Left ventricle myocardium inferior (tissue), 1 donor: Measurements from ENCODE around the gene CDK12. TPM values are rescaled to one million over a fixed set of nuclear protein-coding genes. Genes with fewer than 3 reads are reported as not detected.
"Not testable (repeated sequence)": the region's sequence is repeated elsewhere in the genome, so short reads cannot be mapped to it uniquely, and the experiment has no call there.

Experiments used
- DNase-seq: peaks from one replicate; pipeline ENCODE4 v3.0.0-alpha.2; 2020
- H3K27ac ChIP-seq: fragments of 200-600 bp; replicated peaks from 2 replicates; pipeline ENCODE4 v1.8.0; 2021
- H3K27me3 ChIP-seq: fragments of 200-600 bp; 2 replicates; pipeline ENCODE4 v1.8.0; 2021; ENCODE audit warnings: low read depth
- H3K36me3 ChIP-seq: fragments of 200-600 bp; 2 replicates; pipeline ENCODE4 v1.8.0; 2021
- H3K4me1 ChIP-seq: fragments of 200-600 bp; 2 replicates; pipeline ENCODE4 v1.8.0; 2021
- H3K4me3 ChIP-seq: fragments of 200-600 bp; 2 replicates; pipeline ENCODE4 v1.8.0; 2021; ENCODE audit warnings: mild to moderate bottlenecking, moderate library complexity
- H3K9me3 ChIP-seq: fragments of 200-600 bp; replicated peaks from 2 replicates; pipeline ENCODE4 v1.8.0; 2021
- CTCF ChIP-seq: fragments of 200-600 bp; IDR thresholded peaks from 2 replicates; pipeline ENCODE4 v1.8.0; 2021; ENCODE audit warnings: antibody characterized with exemption, mild to moderate bottlenecking, borderline replicate concordance
- intact Hi-C: fragments of 100-400 bp; cut with micrococcal nuclease; formaldehyde crosslinking; loops from one replicate; pipeline ENCODE4 v1.11.0; 2022
- total RNA-seq: library from RNA; stranded (reverse); fragmentation: NEBNext Ultra II Directional; extraction: Animal tissue kit (Norgen Biotek cat#: 25700); gene quantifications from one replicate; pipeline ENCODE4 v1.2.1, GENCODE V29; 2021
- donor health status: DM: no; HTN: yes; CAD: no; lungs with severe emphysema.

Gene CDK12
- total RNA-seq, 1 donor from 2014 or later: 19.7 TPM

- no peak overlapping the region for H3K4me3 ChIP-seq
- no peak overlapping the region for H3K27ac ChIP-seq
- peaks cover 29% of the 10 kb centered on the region for H3K4me1 ChIP-seq
- H3K36me3 ChIP-seq: peaks cover 8% of the 10 kb centered on the region
- intact Hi-C loops: no loop called here
- no peak for DNase-seq
- TF ChIP-seq CTCF: no peak
- no peaks in the 10 kb centered on the region for H3K27me3 ChIP-seq
- no peaks in the 10 kb centered on the region for H3K9me3 ChIP-seq
Measured at GRCh38 chr17:39540611-39541010, 79.3 kb downstream of the CDK12 start.

- Histone ChIP-seq H3K36me3 (peaks cover 15% of the 10 kb centered on the region), H3K27ac (no peak overlapping the region), H3K4me3 (no peak overlapping the region), H3K4me1 (peaks cover 23% of the 10 kb centered on the region), H3K27me3 (no peaks in the 10 kb centered on the region), H3K9me3 (no peaks in the 10 kb centered on the region)
- DNase-seq: no peak
- intact Hi-C loops: no loop called here
- TF ChIP-seq CTCF: no peak
Measured at GRCh38 chr17:39541652-39542051, 80.4 kb downstream of the CDK12 start.

GRCh38 chr17:39543176-39543575, 81.9 kb downstream of the CDK12 start:
- intact Hi-C loops: no loop called here
- H3K9me3 ChIP-seq: no peaks in the 10 kb centered on the region
- peaks cover 25% of the 10 kb centered on the region for H3K36me3 ChIP-seq
- TF ChIP-seq CTCF: no peak
- peaks cover 29% of the 10 kb centered on the region for H3K4me1 ChIP-seq
- no peaks in the 10 kb centered on the region for H3K27me3 ChIP-seq
- H3K27ac ChIP-seq: no peak overlapping the region
- H3K4me3 ChIP-seq: no peak overlapping the region
- no peak for DNase-seq

- Histone ChIP-seq H3K4me1 (peaks cover 33% of the 10 kb centered on the region), H3K36me3 (peaks cover 25% of the 10 kb centered on the region), H3K4me3 (no peak overlapping the region), H3K27me3 (no peaks in the 10 kb centered on the region), H3K9me3 (no peaks in the 10 kb centered on the region), H3K27ac (no peak overlapping the region)
- no peak for DNase-seq
- intact Hi-C loops: no loop called here
- TF ChIP-seq CTCF: no peak
Measured at GRCh38 chr17:39543664-39544063, 82.4 kb downstream of the CDK12 start.

GRCh38 chr17:39544361-39544760, 83.1 kb downstream of the CDK12 start:
- Histone ChIP-seq H3K4me1 (peaks cover 40% of the 10 kb centered on the region), H3K36me3 (peaks cover 31% of the 10 kb centered on the region)
- H3K9me3 ChIP-seq, H3K4me3 ChIP-seq, DNase-seq, H3K27me3 ChIP-seq, H3K27ac ChIP-seq, intact Hi-C loops: not testable (repeated sequence)

GRCh38 chr17:39547713-39548478, 86.6 kb downstream of the CDK12 start:
- no peaks in the 10 kb centered on the region for H3K9me3 ChIP-seq
- intact Hi-C loops: loop anchor here (5.0 kb wide), 1 partner anchor 74 kb away; no protein-coding TSS in a partner anchor
- peak; percentile 93 for TF ChIP-seq CTCF
- DNase-seq: peak; percentile 67
- peaks cover 59% of the 10 kb centered on the region for H3K36me3 ChIP-seq
- peak overlapping the region; percentile 20 for H3K27ac ChIP-seq
- peaks cover 31% of the 10 kb centered on the region for H3K4me1 ChIP-seq
- no peak overlapping the region for H3K4me3 ChIP-seq
- no peaks in the 10 kb centered on the region for H3K27me3 ChIP-seq
